ENCODE data around the gene SUPT20HL1.
"Not testable (repeated sequence)": the region's sequence is repeated elsewhere in the genome, so short reads cannot be mapped to it uniquely, and the experiment has no call there.

The SUPT20HL1 gene

GRCh38 chrX:24360272-24360671 lies at the start of gene SUPT20HL1:
Gene SUPT20HL1 (plus strand): TSS chrX:24360639. CDS start chrX:24362761, 2,122 bp downstream.
- no peak for DNase-seq

GRCh38 chrX:24310916-24311315 lies 49.5 kb upstream of the SUPT20HL1 start:
- not testable (repeated sequence) for DNase-seq

DNA sequence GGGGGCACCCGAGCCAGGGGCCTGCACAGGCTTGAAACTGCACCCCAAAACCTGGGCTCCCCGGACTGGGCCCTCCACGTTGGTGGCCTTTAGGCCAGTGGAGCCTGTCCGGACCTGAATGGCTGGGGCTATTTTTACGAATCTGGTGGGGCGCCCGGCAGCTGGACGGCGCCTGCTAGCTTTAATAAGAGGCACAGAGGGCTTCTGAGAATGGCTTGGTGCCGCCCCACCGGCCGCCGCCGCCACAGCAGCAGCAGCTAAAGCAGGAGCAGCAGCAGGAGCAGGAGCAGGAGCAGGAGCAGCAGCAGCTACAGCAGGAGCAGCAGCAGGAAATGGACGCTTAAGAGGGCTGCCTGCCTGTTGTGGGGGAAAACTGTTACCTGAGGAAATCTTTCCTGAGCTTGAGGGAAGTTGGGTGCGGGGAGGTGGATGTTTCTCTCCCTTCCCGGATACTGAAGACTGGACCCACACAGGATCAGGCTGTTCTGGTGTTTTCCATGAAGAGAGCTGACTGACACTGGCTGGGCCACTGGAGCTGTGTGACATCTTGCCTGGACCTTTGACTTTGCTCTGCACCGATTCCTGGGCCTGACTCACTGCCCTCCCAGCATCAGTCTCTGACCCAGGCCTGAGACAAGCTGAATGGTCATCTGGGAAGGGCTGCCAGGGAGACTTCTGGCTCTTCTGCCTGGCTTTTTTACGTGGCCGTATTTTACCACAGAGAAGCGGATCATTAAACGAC lies 48.8 kb upstream of the SUPT20HL1 start:
- DNase-seq = not testable (repeated sequence)

DNA sequence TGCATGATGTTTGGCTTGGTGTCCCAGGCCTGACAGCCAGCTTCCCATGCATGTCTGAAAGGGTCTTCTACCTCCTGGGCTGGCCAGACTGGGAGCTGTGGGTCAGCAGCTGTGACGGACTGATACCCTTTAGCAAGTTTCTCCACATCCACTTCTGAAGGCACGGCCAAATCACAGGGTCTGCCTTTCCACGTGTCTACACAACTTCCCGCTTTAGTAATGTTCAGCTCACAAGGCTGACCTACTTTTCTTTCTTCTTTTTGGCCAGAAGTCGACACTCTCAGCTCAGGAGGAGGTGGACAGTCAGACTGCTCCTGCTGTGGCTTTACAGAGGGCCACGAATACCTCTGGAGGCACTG lies 48.2 kb upstream of the SUPT20HL1 start:
- DNase-seq = not testable (repeated sequence)

DNA sequence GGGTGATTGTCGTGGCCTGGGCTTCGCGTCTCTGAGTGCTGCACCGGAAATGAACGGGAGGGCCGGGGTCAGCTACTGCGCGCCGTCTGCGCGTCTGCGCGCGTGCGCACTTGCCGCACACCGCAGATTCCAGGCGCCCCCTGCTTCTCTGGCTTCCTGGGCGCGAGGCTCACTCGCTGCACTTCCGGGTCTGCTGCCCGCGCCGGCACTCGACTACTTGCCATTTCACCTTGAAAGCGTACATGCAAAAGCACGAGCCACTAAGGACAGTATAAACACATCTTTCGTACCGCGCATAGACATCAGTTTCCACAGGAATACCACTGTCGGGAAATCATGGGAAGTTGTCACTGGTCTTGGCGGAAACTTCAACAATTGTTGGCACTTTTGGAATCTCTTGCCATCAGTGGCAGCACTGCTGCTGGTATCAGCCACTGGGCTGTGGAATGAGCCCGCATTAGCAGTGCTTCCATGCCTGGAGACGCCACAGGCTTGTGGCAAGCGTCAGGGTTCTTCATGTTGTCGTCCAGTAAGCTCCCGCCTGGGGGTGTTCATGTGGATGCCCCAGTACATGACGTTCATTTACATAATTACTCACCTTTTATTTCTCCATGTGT lies 46.3 kb upstream of the SUPT20HL1 start, which contains the start of gene SUPT20HL2:
Gene SUPT20HL2, minus strand, starts transcription at position 51 of the 617 bp plus-strand sequence. CDS start 754 bp downstream, outside the sequence.
- DNase-seq = no peak

GRCh38 chrX:24316111-24316510 lies 44.3 kb upstream of the SUPT20HL1 start:
- DNase-seq = no peak

DNA sequence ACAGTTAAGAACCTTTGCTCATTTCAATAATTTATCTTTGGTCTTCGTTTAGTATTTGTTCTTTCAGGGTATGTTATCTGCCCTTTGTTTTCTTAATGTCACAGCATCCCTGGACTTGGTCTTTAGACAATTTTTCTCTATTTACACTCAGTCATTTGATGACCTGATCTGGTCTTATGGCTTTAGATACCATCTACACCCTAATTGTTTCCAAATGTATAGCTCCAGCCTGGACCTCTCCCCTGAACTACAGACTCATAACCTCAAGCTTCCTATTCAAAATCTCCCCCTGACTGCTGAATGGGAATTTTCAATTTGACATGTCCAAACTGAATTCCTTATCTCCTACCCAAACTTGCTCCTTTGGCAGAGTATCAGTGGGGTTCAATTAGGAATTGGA lies 42.9 kb upstream of the SUPT20HL1 start:
- no peak for DNase-seq

- no peak for DNase-seq
These were observed 38.6 kb upstream of the SUPT20HL1 start for GRCh38 chrX:24321741-24322395.

DNA sequence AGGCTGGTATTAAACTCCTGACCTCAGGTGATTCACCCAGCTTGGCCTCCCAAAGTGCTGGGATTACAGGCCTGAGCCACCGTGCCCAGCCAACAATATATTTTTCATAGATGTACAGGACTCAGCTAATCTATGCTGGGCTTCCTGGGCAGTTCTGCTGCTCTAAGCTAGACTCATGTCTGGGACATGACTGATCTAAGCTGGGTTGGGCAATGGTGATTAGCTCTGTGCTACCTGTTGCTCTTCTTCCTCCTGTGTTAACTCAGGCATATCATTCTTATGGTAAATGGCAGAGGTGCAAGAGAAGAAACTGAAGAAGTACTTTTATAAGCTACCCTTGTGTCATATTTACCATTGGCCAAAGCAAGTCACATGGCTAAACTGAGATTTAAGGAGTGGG lies 35.2 kb upstream of the SUPT20HL1 start:
- DNase-seq = no peak

DNA sequence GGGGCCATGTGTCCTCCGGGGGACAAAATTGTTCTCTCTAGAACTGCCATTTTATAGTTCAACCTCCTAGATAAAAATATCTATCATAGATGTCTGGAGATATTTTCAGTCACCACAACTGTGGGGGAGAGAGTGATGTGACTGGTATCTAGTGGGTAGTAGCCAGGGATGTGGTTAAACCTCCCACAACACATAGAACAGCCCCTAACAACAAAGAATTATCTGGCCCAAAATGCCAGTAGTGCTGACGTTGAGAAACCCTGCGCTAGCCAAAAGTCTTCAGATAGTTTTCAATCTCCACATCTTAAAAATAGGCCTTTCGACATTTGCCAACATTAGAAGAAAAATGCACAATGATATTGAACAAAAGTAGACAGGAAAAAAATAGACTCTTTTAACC lies 27.6 kb upstream of the SUPT20HL1 start:
- DNase-seq = no peak

DNA sequence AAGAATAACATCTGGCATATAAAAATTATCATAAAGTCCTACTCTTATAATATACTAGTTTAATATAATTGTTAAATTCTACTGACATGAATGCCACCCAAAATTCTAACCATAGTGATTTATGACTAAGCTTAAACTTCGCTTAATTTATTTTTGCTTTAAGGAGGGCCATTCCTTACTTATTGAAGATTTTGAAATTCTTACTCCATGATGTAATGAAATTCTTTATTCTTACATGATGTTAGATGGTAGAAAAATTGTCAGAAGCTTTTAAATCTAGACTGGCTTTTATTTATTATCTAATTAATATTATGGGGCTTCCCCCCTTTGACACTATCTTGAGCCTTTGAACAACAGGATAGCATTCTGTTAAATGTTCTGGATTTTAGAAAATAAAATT lies 27.1 kb upstream of the SUPT20HL1 start:
- DNase-seq = no peak

GRCh38 chrX:24334461-24334860 lies 26.0 kb upstream of the SUPT20HL1 start:
- no peak for DNase-seq

GRCh38 chrX:24335871-24336270 lies 24.6 kb upstream of the SUPT20HL1 start:
- no peak for DNase-seq

DNA sequence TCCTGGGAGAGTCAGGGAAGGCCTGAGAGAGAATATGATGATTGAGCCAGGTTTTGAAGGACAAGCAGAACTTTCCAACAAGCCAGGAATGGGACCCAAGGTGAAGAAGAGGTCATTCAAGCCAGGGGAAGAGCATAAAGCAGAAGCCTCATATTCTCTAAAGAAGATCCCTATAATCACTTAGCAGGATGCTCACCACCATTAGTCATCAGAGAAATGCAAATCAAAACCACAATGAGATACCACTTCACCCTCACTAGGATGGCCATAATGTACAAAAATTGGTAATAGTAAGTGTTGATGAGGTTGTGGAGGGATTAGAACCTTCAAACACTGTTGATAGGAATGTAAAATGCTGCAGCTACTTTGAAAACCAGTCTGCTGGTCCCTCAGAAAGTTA lies 20.5 kb upstream of the SUPT20HL1 start:
- no peak for DNase-seq

GRCh38 chrX:24340501-24340900 lies 19.9 kb upstream of the SUPT20HL1 start:
- DNase-seq = no peak

GRCh38 chrX:24341795-24342194 lies 18.6 kb upstream of the SUPT20HL1 start:
- DNase-seq = no peak

- no peak for DNase-seq
These were observed 16.7 kb upstream of the SUPT20HL1 start for GRCh38 chrX:24343719-24344118.

GRCh38 chrX:24347881-24348280 lies 12.6 kb upstream of the SUPT20HL1 start:
- DNase-seq = no peak

GRCh38 chrX:24350217-24350616 lies 10.2 kb upstream of the SUPT20HL1 start:
- no peak for DNase-seq

GRCh38 chrX:24355095-24355494 lies 5.3 kb upstream of the SUPT20HL1 start:
- DNase-seq = no peak

DNA sequence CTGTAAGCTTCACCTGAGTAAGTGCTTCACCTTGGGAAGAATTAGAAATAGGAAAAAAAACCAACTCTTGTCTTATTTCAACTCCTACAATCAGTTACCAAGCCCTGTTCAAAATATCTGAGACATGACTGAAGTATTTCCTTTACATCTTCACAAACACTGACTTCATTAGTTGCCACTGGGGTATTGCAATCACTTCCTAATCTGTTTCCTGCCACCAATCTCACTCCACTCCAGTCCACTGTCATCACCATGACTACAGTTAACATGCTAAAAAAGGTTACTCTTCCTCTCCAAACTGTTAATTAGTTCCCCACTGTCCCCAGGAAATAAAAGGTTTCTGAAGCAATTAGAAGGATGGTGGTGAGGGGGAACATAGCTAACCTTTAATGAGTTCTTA lies 3.3 kb upstream of the SUPT20HL1 start:
- DNase-seq = no peak

GRCh38 chrX:24362089-24362745 lies 1.8 kb downstream of the SUPT20HL1 start:
- not testable (repeated sequence) for DNase-seq

GRCh38 chrX:24363432-24364181 lies 3.2 kb downstream of the SUPT20HL1 start:
- not testable (repeated sequence) for DNase-seq

Measured in activated CD8-positive, alpha-beta memory T cell treated with anti-CD3 and anti-CD28 coated beads, Interleukin-2, amount 50 U/mL, for 4 hours (primary cell).